Endothelial cell of umbilical vein (primary cell): ENCODE results near the gene DDX27. TPM values are rescaled to one million over a fixed set of nuclear protein-coding genes. Genes with fewer than 3 reads are reported as not detected.

ENCODE experiments used
- BruUV-seq: library from RNA; stranded (reverse); fragments of 400-500 nt; replicated peaks from 2 replicates; lab custom pipeline; 2021; lab: Mats Ljungman, UMichigan
- CTCF ChIA-PET: fragments of 300-600, 350-600 bp; sonication (Branson Sonifier 250); formaldehyde crosslinking; loops from one replicate; lab custom pipeline; 2021; ENCODE audit warnings: antibody characterized with exemption, inconsistent platforms; lab: Charles Lee
- POLR2A ChIA-PET: fragments of 300-600, 350-600 bp; sonication (Branson Sonifier 250); formaldehyde crosslinking; loops from one replicate; lab custom pipeline; 2021; ENCODE audit warnings: antibody characterized with exemption, inconsistent platforms; lab: Charles Lee
- DNase-seq: peaks from one replicate; pipeline ENCODE4 v3.0.0-alpha.2; 2011; ENCODE audit warnings: low read depth, low spot score
- FAIRE-seq: peaks from 2 replicates; lab custom pipeline; 2011; peaks lifted over from hg19 to GRCh38; lab: Jason Lieb, UNC
- H2AFZ ChIP-seq: 2 replicates; pipeline ENCODE4 v1.6.0; 2012; ENCODE audit warnings: low read depth, low read length, control low read depth, inconsistent platforms
- H3K27ac ChIP-seq: 2 replicates; pipeline ENCODE4 v1.5.1; 2011; ENCODE audit warnings: low read depth, mild to moderate bottlenecking, control low read depth, low read length, moderate library complexity; ENCODE audit not compliant: insufficient read depth
- H3K27me3 ChIP-seq, 2 experiments: 2 replicates each; pipeline versions ENCODE4 v1.6.0 to v1.6.1; 2011; ENCODE audit warnings: low read length in 2 of 2, mixed read lengths in 1 of 2; ENCODE audit not compliant: control insufficient read depth in 2 of 2, insufficient read depth in 2 of 2
- H3K36me3 ChIP-seq, 2 experiments: 2 replicates in 1 of 2; 3 replicates in 1 of 2; pipeline ENCODE4 v1.5.1; 2011; ENCODE audit warnings: low read length in 2 of 2, mild to moderate bottlenecking in 1 of 2, moderate library complexity in 1 of 2; ENCODE audit not compliant: control insufficient read depth in 2 of 2, insufficient read depth in 2 of 2; ENCODE audit errors: extremely low read depth in 1 of 2
- H3K4me1 ChIP-seq: 3 replicates; pipeline ENCODE4 v1.5.1; 2011; ENCODE audit warnings: mild to moderate bottlenecking, low read length; ENCODE audit not compliant: control insufficient read depth, insufficient read depth; ENCODE audit errors: extremely low read depth
- H3K4me2 ChIP-seq: 2 replicates; pipeline ENCODE4 v1.6.1; 2011; ENCODE audit warnings: low read length, control low read depth, mixed read lengths; ENCODE audit not compliant: insufficient read depth
- H3K4me3 ChIP-seq, 3 experiments: fragments of 200-600 bp in 1 of 3; sonication (generic), shearing (Covaris generic) in 1 of 3; replicated peaks in 1 of 3; 2 replicates each; pipeline ENCODE4 v1.5.1; 2011 to 2016; ENCODE audit warnings: control low read depth in 3 of 3, low read length in 3 of 3, mild to moderate bottlenecking in 2 of 3, inconsistent platforms in 1 of 3, low read depth in 1 of 3, moderate library complexity in 1 of 3; ENCODE audit not compliant: insufficient read depth in 1 of 3
- H3K79me2 ChIP-seq: 2 replicates; pipeline ENCODE4 v1.6.0; 2012; ENCODE audit warnings: low read length, inconsistent platforms; ENCODE audit not compliant: control insufficient read depth, insufficient read depth
- H3K9ac ChIP-seq: replicated peaks from 2 replicates; pipeline ENCODE3; 2011; ENCODE audit warnings: low read length, control low read depth; ENCODE audit not compliant: insufficient read depth; ENCODE audit errors: extremely low read depth
- H3K9me1 ChIP-seq: replicated peaks from 3 replicates; pipeline ENCODE4 v1.6.0; 2011; ENCODE audit warnings: mild to moderate bottlenecking, low read length; ENCODE audit not compliant: control insufficient read depth, insufficient read depth; ENCODE audit errors: extremely low read depth
- H3K9me3 ChIP-seq: replicated peaks from 2 replicates; pipeline ENCODE4 v1.5.1; 2012; ENCODE audit warnings: low read length, inconsistent platforms; ENCODE audit not compliant: control insufficient read depth, insufficient read depth
- H4K20me1 ChIP-seq: replicated peaks from 2 replicates; pipeline ENCODE3; 2011; ENCODE audit warnings: mild to moderate bottlenecking, low read length; ENCODE audit not compliant: control insufficient read depth, insufficient read depth; ENCODE audit errors: extremely low read depth
- EZH2 ChIP-seq: IDR thresholded peaks from 2 replicates; pipeline ENCODE4 v1.6.1; 2012; ENCODE audit warnings: borderline replicate concordance, low read depth, mild to moderate bottlenecking, moderate library complexity, low read length, inconsistent platforms; ENCODE audit not compliant: severe bottlenecking
- FOS ChIP-seq: IDR thresholded peaks from 2 replicates; pipeline ENCODE4 v1.6.1; 2011; ENCODE audit warnings: mild to moderate bottlenecking, low read length, moderate library complexity, borderline replicate concordance; ENCODE audit not compliant: insufficient read depth
- GATA2 ChIP-seq: IDR thresholded peaks from 2 replicates; pipeline ENCODE4 v1.7.0; 2011; ENCODE audit warnings: low read depth, mild to moderate bottlenecking, moderate library complexity, mixed read lengths, low read length; ENCODE audit not compliant: insufficient read length, insufficient read depth
- JUN ChIP-seq: IDR thresholded peaks from 2 replicates; pipeline ENCODE4 v1.6.1; 2011; ENCODE audit warnings: borderline replicate concordance, low read depth; ENCODE audit not compliant: insufficient read length, insufficient read depth
- MYC ChIP-seq: IDR thresholded peaks from one replicate; pipeline ENCODE4 v1.6.1; 2011; ENCODE audit warnings: mild to moderate bottlenecking, low read depth, low read length
- POLR2A ChIP-seq: IDR thresholded peaks from 2 replicates; pipeline ENCODE4 v1.6.1; 2012; ENCODE audit warnings: low read depth, mild to moderate bottlenecking, control low read depth, low read length
- POLR2AphosphoS5 ChIP-seq: IDR thresholded peaks from 2 replicates; pipeline ENCODE4 v1.6.1; 2012; ENCODE audit warnings: low read depth, mild to moderate bottlenecking, control low read depth, low read length, moderate library complexity; ENCODE audit not compliant: insufficient read depth
- dilution Hi-C: fragments of 300-500 bp; cut with MboI; formaldehyde crosslinking; loops from one replicate; pipeline ENCODE4 v1.15.0; 2019; ENCODE audit warnings: low sequenced_read_pairs; ENCODE audit not compliant: extremely low pct_ligation_motif_present
- intact Hi-C: fragments of 100-400 bp; cut with micrococcal nuclease; formaldehyde crosslinking; loops from one replicate; pipeline ENCODE4 v1.10.0; 2022
- polyA plus RNA-seq, 4 experiments: library from polyadenylated mRNA; depleted of rRNA in 3 of 4; stranded (reverse) in 3 of 4; unstranded in 1 of 4; fragments of >200 nt; gene quantifications; 2 replicates each; pipeline versions ENCODE4 v1.2.1 to v1.2.3, GENCODE V29; 2011 to 2012; ENCODE audit warnings: missing spikeins in 1 of 4
- total RNA-seq: library from RNA; stranded (reverse); gene quantifications from 2 replicates; pipeline ENCODE4 v1.2.3, GENCODE V29; 2021
- TF ChIP-seq, protein P1 (sequence below): IDR thresholded peaks from 2 replicates; pipeline ENCODE4 v1.6.1; 2011; ENCODE audit not compliant: insufficient read depth, insufficient read length
- TF ChIP-seq, protein P2 (sequence below), 2 donors: IDR thresholded peaks; 1 replicate in 1 of 2; 2 replicates in 1 of 2; pipeline ENCODE4 v1.5.1; 2011; ENCODE audit warnings: low read length in 2 of 2, mild to moderate bottlenecking in 2 of 2, moderate library complexity in 2 of 2, control low read depth in 1 of 2, inconsistent platforms in 1 of 2, low read depth in 1 of 2; ENCODE audit not compliant: insufficient read depth in 1 of 2; ENCODE audit errors: extremely low read depth in 1 of 2

DDX27 gene
- total and polyA plus RNA-seq, 2 donors (not counting 3 experiments of a cell fraction or from before 2014, with no cell fraction given) = 24.0 to 25.7 TPM

DNA sequence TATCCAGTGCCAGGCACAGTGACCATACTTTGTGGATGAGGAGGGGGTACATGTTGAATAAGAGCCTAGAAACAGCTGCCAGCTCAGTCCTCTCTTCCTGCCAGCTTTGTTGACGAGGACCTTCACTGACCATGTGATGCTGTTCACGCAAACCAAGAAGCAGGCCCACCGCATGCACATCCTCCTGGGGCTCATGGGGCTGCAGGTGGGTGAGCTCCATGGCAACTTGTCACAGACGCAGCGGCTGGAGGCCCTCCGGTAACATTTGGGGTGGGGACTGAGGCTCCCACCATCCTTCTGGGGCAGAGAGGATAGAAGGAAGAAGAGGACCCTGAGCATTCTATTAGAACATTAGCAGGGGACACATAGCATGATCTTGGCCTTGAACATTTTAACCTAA is 15.6 kb downstream of the DDX27 start:
- FAIRE-seq = no peak
- Histone ChIP-seq H3K9me1 (no peaks in the 10 kb centered on the region), H3K36me3 (peaks cover 23 to 51% of the 10 kb centered on the region in 2 experiments), H3K4me3 (no peak overlapping the region), H3K79me2 (no peaks in the 10 kb centered on the region), H3K9ac (no peak overlapping the region), H4K20me1 (no peaks in the 10 kb centered on the region), H2AFZ (no peak overlapping the region), H3K9me3 (no peaks in the 10 kb centered on the region), H3K27me3 (no peaks in the 10 kb centered on the region), H3K27ac (no peak overlapping the region), H3K4me2 (no peak overlapping the region), H3K4me1 (no peaks in the 10 kb centered on the region)
- ChIA-PET POLR2A (no interaction called here), CTCF (interaction anchor here (1.8 kb wide), 1 partner anchor 11 kb away, joined by 7 read pairs; no protein-coding TSS in a partner anchor)
- no TSS peak for BruUV-seq
- intact Hi-C loops = no loop called here
- TF ChIP-seq, protein P1, sequence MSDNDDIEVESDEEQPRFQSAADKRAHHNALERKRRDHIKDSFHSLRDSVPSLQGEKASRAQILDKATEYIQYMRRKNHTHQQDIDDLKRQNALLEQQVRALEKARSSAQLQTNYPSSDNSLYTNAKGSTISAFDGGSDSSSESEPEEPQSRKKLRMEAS = no peak
- TF ChIP-seq JUN (no peak), POLR2A (no peak), EZH2 (no peak), MYC (no peak), GATA2 (no peak), POLR2AphosphoS5 (no peak), FOS (no peak)
- TF ChIP-seq, protein P2, sequence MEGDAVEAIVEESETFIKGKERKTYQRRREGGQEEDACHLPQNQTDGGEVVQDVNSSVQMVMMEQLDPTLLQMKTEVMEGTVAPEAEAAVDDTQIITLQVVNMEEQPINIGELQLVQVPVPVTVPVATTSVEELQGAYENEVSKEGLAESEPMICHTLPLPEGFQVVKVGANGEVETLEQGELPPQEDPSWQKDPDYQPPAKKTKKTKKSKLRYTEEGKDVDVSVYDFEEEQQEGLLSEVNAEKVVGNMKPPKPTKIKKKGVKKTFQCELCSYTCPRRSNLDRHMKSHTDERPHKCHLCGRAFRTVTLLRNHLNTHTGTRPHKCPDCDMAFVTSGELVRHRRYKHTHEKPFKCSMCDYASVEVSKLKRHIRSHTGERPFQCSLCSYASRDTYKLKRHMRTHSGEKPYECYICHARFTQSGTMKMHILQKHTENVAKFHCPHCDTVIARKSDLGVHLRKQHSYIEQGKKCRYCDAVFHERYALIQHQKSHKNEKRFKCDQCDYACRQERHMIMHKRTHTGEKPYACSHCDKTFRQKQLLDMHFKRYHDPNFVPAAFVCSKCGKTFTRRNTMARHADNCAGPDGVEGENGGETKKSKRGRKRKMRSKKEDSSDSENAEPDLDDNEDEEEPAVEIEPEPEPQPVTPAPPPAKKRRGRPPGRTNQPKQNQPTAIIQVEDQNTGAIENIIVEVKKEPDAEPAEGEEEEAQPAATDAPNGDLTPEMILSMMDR (IDR thresholded peaks at IDR 0.05; ENCODE audit: extremely low read depth in 1 of 2, insufficient read depth in 1 of 2, low read depth in 1 of 2, low read length in 2 of 2) = no peak
- dilution Hi-C loops = no loop called here
- no peak for DNase-seq
